Muscle of arm (tissue), 12 donors: ENCODE results near the gene TIGD7. TPM values are rescaled to one million over a fixed set of nuclear protein-coding genes. Genes with fewer than 3 reads are reported as not detected.
"Not testable (repeated sequence)": the region's sequence is repeated elsewhere in the genome, so short reads cannot be mapped to it uniquely, and the experiment has no call there.

Source experiments
- DNase-seq: peaks from one replicate; pipeline ENCODE4 v3.0.0-alpha.2; 2013
- polyA plus RNA-seq, 12 donors: library from polyadenylated mRNA; unstranded; fragments of 120-200 nt; gene quantifications; one replicate each; pipeline ENCODE4 v1.2.1, GENCODE V29; 2013; ENCODE audit not compliant: insufficient read length in 12 of 12

TIGD7 gene
- polyA plus RNA-seq, 12 donors: 7.8 to 19.9 (median 9.4) TPM; not detected in 1

DNA sequence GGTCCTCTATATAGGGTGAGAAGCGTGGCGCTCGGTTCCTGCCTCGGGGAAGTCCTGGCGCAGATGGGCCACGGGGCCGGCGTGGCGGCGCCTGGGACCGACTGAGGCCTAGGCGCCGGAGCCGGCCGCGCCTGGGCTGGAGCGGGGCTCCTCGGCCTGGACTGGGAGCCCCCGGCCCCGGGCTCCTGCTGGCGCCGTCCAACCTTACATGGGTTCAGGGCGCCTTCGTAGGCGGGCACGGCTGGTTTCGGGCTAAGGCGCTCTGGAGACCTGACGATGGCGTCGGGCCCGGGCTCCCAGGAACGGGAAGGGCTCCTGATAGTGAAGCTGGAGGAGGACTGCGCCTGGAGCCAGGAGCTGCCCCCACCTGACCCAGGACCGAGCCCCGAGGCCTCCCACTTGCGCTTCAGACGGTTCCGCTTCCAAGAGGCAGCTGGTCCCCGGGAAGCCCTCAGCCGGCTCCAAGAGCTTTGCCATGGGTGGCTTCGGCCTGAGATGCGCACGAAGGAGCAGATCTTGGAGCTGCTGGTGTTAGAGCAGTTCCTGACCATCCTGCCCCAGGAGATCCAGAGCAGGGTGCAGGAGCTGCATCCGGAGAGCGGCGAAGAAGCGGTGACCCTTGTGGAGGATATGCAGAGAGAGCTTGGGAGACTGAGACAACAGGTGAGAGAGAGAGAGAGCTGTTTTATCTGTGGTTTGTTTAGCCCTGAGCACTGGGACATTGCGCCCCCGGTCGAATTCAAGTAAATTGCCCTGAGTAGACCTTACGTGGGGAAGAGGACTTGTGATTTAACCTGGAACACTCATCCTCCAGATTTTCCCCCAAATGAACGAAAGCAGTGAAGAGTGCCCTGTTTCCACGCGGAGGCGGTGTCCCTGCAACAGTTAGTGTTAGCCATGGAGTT lies 21.4 kb downstream of the TIGD7 start:
- no peak for DNase-seq

DNA sequence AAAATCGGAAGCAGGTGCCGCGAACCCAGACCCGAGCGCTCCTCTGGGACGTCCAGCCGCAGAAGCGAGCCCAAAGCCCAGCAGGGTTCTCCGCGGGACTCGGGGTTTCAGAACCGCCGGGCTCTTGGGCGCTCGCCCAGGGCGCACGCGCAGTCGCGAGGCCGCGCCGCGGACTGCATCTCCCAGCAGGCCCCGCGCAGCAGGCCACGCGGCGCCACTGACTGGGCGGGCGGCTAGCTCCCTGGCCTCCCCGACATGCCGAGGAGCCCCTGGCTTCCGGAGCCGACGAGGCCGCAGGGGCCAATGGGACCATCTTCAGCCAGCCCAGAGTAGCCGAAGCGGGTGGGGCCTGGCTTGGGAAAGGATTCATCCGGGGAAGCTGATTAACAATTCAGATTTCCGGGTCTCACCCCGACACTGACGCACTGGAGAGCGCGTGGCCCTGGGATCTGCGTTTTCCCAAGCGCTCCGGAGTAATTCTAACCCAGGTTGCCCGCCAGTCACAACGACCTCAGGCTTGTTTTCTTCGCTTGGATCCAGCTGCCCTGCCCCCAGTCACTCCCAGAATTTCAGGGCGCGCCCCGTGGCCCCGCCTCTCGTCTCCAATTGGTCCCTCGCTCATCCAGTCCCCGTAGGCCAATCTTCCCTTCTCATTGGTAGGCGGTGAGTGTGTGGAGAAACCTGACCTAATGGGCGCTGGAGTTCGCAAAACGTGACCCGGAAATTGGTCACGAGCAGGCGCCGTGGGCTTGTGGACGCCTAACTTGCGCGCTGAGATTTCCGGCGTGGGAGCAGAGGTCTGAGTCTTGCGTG lies 22.3 kb downstream of the TIGD7 start, which contains the start of gene ZNF263:
Gene ZNF263, plus strand, starts transcription at position 762 of the 813 bp plus-strand sequence. CDS start 328 bp downstream, outside the sequence.
- DNase-seq: peak; percentile 97

DNA sequence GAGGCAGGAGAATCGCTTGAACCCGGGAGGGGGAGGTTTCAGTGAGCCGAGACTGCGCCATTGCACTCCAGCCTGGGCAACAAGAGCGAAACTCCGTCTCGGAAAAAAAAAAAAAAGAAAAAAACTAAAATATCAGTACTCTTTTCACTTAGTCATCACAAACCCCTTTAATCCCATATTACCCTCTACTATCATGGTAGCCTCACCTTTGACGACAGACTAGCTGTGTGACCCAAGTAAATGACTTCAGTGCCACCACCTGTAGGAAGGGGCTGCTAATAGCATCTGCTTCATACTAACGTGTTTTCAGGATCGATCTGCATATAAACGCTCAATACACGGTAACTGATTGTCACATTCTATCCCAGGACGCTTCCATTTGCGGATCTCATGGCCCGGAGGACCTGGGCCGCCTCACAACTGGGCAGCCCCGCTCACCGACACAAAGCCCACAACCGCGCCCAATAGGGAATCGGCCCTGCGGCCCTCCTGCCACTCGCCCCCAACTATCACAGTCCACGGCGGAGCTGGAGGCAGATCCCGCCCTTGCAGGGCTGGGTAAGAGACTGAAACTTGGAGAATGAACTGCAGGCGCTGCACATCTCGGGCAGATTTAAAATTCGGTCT lies 23.0 kb downstream of the TIGD7 start:
- DNase-seq: no peak

DNA sequence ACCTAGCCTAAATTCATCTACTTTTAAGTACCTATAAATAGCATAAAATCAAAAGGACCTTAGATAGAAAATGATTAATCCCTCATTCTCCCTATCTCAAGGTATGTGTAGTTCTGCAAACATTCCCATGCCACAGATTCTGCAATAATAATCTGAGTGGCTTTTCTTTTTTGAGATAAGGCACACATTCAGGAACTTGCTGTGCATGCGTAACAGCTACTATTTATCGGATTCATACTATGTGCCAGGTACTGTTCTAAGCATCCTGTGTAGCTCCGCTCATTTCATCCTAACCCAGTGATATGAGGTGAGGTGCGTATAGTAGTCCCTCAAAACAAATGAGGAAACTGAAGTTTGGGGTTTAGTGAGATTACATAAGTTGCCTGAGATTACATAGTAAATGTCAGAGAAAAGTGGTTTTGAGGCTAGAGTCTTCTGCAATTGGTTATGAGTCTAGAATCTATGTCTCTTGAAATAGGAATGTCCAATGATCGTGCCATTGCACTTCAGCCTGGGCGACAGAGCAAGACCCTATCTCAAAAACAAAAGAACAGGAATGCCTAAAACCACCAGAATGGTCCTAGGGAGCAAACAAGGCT lies 23.9 kb downstream of the TIGD7 start:
- DNase-seq: no peak

DNA sequence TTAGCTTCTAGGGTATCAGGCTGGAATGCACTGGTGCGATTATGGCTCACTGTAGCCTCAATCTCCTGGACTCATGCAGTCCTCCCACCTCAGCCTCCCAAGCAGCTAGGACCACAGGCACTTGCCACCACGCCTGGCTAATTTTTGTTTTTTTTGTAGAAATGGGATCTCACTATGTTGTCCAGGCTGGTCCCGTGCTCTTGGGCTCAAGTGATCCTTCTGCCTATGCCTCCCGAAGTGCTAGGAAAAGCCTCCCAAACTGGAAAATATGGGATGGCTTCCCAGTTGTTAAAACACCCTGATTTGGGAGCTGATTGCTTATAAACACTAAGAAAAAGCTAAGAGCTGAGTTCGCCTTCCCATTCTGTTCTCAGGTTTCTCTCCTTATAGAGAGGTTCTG lies 28.6 kb downstream of the TIGD7 start:
- DNase-seq: no peak

DNA sequence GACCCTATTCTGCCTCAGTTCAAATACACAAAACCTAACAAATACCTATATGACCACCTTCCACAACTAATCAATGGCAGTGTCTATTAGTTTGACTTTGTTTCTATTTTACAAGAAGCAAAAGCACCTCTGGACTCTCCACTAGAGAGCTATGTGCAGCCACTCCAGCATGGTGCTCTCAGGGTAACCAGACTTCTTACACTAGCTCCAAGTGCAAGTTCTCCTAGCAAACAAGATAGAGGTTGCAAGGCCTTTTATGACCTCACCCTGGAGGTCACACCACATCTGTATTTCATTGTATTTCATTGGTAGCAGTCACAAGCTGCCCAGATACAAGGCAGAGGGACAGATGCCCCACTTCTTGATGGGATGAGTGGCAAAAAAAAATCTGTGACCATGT lies 30.3 kb downstream of the TIGD7 start:
- DNase-seq: no peak

DNA sequence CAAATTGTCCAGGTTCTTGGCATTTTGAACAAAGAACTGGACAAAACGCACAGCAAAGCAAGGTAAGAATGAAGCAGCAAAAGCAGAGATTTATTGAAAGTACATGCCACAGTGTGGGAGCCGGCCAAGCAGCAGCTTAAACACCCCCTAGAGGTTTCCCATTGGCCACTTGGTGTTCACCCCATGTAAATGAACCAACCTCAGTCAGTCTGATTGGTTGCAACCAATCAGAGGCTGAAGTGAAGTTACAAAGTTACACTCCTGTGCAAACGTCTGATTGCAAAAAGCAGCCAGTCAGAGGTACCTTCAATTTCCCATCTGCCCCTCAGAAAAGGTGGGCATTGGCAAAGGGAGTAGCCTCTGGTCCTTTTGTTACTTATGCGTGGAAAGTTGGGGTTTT lies 30.7 kb downstream of the TIGD7 start:
- no peak for DNase-seq

DNA sequence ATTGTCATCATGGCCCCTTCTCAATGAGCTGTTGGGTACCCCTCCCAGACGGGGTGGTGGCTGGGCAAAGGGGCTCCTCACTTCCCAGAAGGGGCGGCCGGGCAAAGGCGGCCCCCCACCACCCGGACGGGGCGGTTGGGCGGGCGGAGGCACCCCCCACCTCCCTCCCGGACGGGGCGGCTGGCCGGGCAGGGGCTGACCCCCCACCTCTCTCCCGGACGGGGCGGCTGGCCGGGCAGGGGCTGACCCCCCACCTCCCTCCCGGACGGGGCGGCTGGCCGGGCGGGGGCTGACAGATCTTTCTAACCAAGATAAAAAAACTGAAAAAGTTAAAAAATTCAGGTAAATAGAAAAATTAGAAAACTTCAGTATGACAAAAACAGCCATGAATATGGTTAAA lies 33.9 kb downstream of the TIGD7 start:
- not testable (repeated sequence) for DNase-seq

DNA sequence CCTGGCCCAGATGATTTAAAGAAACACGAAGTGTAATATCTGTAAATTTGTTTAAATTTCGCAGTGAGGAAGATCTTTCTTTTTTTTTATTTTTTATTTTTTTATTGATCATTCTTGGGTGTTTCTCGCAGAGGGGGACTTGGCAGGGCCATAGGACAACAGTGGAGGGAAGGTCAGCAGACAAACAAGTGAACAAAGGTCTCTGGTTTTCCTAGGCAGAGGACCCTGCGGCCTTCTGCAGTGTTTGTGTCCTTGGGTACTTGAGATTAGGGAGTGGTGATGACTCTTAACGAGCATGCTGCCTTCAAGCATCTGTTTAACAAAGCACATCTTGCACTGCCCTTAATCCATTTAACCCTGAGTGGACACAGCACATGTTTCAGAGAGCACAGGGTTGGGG lies 34.5 kb downstream of the TIGD7 start:
- DNase-seq: not testable (repeated sequence)

DNA sequence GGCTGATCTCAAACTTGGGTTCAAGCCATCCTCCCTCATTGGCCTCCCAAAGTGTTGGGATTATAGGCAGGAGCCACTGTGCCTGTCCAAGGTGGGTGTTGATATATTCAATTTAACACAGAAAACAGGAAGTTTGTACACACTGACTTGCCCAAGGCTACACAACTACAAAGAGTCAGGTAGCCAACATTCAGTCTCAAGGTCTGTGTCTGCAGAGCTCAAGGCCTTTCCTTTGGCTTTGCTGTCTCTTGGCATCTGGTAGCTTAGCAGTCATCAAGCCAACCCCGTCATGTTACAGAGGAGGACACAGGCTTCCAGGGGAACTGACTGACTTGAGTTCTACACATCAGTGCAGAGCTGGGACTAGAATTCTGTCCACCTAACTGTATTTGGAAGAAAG lies 36.9 kb downstream of the TIGD7 start:
- DNase-seq: no peak

DNA sequence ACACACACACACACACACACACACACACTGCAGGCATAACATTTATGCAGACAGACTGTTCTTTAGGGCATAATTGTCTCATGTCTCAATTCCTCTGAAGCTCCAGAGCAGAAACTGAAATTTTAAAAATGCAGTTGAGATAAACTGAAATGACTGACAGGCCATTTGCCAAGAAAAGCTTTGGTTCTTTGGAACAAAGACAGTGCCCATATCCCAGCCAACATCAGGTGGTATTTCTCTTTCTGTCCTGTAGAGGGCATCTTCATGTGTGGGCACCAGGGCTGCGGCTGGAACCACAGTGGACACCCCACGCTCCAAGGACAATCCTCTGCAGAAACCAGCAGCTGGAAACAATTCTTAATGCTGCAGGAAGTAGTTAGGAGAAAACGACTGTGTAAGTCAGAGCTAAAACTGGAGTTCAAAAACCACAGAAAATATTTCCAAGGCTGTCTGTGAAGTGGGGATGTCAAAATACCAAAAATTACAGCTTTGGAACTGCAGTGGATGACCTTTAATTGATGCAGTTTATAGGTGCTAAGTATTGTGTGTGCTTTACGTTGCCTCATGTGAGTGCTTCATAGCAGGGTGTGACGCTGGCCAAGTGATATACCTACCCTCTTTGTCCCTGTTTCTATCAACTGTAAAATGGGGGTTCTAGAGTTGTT lies 38.2 kb downstream of the TIGD7 start:
- no peak for DNase-seq

DNA sequence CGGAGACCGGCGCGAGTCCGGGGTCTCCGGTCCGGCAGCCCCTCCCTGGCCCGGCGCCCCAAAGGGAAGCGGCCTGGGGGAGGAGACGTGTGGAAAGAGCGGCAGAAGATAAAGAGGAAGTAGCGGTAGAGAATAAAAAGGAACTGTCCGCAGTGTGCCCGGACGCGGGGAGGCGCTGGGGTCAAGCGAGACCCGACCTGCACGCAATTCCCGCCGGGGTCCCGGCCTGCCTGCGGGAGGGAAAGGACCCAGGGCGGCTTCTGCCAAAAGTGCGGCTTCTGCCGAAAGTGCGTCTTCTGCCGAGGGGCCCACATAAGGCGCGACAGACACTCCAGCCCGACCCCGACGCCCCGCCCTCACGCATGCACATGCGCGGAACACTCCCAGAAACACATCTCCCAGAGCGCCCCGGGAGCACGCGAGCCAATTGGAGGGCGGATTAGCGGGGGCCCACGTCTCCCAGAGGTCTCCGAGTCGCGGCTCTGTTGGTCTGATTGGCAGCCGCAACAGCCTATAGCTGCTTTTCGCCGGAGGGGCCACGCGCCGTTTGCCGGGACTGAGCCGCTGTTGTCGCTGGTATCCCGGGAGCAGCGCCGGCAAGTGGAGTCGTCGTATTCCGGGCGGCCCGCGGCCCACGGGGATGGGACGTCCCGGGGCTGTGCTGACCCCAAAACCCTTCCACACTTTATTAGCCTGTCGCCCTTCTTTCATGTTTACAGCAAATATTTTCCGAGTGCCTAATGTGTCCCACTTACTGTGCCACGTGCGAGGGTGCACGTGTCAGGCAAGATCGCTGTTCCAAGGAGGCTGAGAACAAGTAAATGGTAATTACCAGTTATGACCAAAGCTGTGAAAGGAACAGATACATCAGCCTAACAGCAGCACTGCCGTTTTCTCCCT lies 40.8 kb downstream of the TIGD7 start:
- peak; percentile 96 for DNase-seq

DNA sequence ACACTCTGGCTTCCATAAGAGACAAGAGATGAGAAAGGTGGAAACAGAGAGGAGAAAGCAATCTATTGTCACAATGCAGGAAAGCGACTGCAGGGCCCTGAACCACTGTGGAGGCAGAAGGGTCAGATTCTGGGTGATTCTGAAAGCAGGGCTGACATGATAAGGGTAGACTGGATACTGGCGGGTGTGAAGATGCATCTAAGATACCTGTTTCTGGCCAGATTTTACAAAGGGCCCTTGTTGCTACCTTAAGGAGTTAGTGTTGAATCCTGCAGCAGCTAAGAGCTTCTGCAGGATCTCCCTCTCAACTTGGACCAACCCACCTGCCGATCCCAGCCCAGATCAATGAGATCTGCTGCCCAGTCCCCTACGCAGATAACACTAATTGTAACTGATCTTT lies 42.7 kb downstream of the TIGD7 start:
- no peak for DNase-seq

DNA sequence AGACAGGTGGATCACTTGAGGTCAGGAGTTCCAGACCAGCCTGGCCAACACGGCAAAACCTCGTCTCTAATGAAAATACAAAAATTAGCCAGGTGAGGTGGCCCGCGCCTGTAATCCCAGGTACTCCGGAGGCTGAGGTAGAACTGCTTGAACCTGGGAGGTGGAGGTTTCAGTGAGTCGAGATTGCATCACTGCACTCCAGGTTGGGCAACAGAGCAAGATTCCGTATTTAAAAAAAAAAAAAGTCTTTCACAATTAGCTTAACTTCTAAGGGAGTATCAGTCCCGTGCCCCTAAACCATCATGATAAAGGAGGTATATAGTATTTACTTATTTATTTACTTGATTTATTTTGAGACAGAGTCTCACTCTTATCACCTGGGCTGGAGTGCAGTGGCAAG lies 45.4 kb downstream of the TIGD7 start:
- DNase-seq: no peak

DNA sequence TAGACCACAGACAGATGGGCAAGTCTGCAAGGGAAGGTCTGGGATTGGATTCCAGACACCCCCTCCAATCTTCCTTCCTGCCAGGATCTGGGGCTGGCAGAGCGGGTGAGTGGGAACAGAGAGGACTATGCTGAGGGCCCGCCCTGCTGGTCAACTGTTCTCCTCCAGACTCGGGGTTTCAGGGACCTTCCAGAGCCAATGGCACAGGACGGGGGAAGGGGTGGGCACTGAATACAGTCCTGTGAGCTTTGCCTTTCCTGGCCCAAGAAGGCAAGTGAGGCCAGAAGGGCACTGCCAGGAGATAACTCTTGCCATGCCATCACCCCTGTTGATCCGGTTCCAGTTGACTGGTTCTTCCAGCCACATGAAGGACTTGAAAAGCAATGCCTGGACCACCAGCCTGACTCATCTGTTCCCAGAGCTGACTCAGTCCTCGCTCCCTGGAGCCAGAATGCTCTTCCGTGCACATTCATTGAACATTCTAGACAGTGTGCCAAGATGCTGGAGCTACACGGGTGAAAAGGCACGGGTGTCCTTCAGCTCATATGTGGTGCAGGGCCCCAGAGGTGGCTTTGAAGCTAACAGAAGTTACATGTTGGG lies 48.3 kb downstream of the TIGD7 start:
- DNase-seq: no peak

DNA sequence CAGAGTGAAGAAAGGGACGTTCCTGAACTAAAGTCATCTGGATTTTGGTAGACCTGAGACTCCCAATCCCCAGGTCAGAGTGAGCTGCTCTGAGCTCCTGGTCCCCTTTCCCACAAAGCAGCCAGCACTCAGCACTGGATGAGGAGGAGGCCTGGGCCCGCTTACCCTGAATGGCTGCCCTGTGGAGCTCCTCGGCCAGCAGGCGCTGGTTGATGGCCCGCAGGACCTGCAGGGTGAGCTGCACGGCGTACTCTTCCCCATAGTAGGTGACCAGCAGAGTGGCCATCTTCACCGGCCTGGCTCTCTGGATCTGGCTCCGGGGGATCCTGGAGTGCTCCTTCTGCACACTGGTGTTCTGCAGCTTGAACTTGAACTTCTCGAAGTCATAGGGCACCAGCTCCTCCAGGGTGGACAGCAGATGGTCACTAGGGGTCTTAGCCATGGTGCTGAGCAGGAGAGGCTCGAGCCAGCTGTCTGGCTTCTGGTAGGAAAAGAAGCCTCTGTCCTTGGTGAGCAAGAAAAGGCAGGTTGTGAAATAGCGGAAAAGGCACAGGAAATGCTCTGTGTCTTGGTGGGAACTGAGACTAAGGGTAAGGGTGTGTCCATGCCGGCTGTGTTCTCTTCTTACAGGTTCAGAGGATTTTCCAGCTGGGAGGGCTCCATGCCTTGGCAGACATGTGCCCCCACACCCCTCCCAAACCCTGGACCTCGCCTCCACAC lies 48.9 kb downstream of the TIGD7 start, which contains the start of gene MEFV:
Gene MEFV, minus strand, starts transcription at position 488 of the 720 bp plus-strand sequence. Its CDS starts 46 bp downstream, at position 442.
- no peak for DNase-seq

DNA sequence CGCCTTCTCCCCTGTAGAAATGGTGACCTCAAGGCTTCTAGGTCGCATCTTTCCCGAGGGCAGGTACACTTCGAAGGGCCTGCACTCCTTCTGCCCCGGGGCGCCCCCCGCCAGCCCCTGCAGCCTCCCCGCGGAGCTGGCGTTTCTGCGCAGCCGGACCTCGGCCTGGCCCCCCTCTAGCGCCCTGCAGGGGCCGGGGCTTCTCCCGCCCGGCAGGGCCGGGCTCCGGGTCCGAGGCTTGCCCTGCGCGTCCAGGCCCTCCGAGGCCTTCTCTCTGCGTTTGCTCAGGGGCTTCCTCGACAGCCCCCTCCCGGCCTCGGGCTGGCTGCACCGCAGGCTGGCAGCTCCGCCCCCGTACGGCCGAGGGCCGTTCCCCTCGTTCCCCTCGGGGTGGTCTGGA lies 50.9 kb downstream of the TIGD7 start:
- DNase-seq: no peak

DNA sequence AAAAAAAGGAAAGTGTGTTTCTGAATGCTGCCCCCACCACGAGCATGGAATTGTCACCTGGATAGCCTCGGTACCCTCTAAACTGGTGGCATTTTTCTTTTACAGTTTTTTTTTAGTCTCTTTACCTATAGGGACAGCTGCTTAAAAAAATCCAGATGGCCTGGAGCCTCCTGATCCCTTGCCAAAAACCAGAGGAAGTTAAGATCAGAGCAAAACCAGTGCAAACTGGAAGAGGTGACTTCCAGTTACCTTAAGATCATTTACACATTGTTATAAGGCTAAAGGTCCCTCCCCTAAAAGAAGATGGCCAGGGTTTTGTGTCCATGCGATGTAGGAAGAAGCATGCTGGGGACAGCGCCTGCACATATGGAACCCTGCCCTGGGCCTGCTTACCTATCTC lies 52.3 kb downstream of the TIGD7 start:
- DNase-seq: no peak

DNA sequence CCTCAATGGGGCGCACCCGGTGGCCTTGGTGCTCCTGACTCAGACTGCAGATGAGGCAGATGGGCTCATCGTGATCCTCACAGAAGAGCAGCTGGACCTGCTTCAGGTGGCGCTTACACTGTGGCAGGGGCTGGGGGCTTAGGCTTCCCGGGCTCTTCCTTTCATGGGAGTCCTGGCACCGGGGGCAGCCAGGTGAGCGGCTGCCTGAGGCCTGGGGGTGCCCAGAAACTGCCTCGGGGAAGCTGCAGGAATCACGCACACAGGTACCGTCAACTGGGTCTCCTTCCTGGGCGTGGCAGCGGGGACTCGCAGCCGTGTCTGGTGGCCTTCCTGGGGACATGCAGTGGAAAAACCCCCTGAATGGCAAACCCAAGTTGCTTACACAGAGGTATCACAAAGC lies 55.8 kb downstream of the TIGD7 start:
- DNase-seq: no peak
